ENCODE results near the gene COL25A1.

- TF ChIP-seq CTCF (IDR thresholded peaks at IDR 0.05) (no peak), TCF7L2 (IDR thresholded peaks at IDR 0.05; ENCODE audit: low read depth, low read length) (no peak), POLR2AphosphoS5 (IDR thresholded peaks at IDR 0.05; ENCODE audit: low read depth, low read length) (no peak)
Measured at GRCh38 chr4:108920395-108921087, 381.9 kb downstream of the COL25A1 start.

Measured in Panc1 (cell line).